Limb (tissue), 2 donors: ENCODE results near the gene CAPN15.
"Not testable (repeated sequence)": the region's sequence is repeated elsewhere in the genome, so short reads cannot be mapped to it uniquely, and the experiment has no call there.

Experiments
- DNase-seq, 2 donors: peaks; one replicate each; pipeline ENCODE4 v3.0.0-alpha.2; 2016; ENCODE audit errors: extremely low spot score in 2 of 2

CAPN15 gene

DNA sequence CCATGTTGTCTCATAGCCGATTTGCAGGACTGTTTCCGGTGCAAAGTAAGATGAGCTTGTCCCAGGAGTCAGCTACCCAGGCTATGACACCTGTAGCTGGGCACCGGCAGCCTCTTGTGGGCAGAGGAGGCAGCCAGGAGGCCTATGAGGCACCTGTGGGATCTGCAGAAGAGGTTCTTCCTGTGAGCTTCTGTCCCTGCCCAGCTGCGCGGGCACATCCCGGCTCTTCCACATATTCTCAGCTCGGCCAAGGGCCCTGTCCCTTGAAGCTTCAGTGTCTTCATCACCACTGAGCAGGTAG, 21.3 kb upstream of the CAPN15 start:
- no peak for DNase-seq

DNA sequence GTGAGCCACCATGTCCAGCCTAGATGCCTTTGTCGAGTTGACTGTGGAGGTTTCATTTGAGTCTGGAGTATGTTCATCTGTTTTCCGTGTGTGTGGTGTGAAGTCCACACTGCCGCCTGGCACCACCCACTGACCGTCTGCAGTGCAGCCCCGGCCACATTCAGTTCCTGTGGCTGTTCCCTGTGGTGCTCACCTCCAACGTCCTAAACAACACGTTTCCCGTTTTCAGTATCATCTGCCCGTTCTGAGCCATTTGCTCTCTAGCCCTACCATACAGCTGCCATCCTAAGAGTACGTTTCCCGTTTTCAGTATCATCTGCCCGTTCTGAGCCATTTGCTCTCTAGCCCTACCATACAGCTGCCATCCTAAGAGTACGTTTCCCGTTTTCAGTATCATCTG, 20.0 kb upstream of the CAPN15 start:
- not testable (repeated sequence) for DNase-seq

DNA sequence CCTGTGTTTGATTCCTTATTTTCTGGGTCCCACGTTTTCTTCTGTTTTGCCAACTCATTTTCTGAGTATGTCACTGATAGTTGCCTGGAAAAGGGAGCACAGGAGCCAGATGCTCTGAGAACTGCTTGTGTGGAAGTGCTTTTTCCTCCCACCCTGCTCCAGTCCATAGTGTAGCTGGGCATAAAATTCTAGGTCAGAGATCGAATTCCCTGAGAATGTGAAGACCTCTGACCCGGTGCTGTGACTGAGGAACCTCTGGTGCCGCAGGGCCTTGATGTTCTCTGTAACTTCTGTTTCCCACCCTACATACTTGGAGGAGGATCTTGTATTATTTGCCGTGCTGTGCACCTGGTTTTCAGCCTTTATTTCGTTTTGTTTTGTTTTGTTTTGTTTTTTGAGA, 19.5 kb upstream of the CAPN15 start:
- DNase-seq: no peak

DNA sequence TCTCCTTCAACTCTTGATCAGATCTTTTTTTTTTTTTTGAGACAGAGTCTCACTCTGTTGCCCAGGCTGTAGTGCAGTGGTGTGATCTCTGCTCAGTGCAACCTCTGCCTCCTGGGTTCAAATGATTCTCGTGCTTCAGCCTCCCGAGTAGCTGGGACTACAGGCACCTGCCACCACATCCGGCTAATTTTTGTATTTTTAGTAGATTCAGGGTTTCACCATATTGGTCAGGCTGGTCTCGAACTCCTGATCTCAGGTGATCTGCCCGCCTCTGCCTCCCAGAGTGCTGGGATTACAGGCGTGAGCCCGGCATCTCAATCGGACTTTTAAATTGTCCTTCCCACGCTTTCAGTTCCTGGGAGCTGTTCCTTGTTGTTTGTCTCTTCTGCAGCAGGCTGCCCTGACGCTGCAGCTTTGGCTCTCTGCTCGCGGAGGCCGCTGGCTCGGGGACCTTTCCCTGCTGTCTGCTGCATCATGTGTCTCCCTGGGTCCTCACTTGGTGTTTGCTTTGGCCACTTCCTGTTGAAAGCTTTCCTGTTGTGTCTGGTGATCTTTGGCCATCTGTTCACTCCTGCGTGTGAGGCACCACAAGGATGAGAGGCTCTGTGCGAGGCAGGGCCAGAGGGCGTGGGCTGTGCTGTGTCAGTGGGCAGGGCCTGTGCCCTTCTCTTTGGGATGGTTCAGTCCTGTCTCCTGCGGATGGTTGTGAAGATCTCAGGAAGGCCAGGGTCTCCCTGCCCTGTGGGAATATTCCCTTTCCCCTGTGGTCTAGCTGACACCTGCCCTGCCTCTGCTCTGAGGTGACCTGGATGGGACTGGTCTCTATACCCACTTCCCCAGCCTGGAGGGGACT, 18.4 kb upstream of the CAPN15 start:
- no peak for DNase-seq

DNA sequence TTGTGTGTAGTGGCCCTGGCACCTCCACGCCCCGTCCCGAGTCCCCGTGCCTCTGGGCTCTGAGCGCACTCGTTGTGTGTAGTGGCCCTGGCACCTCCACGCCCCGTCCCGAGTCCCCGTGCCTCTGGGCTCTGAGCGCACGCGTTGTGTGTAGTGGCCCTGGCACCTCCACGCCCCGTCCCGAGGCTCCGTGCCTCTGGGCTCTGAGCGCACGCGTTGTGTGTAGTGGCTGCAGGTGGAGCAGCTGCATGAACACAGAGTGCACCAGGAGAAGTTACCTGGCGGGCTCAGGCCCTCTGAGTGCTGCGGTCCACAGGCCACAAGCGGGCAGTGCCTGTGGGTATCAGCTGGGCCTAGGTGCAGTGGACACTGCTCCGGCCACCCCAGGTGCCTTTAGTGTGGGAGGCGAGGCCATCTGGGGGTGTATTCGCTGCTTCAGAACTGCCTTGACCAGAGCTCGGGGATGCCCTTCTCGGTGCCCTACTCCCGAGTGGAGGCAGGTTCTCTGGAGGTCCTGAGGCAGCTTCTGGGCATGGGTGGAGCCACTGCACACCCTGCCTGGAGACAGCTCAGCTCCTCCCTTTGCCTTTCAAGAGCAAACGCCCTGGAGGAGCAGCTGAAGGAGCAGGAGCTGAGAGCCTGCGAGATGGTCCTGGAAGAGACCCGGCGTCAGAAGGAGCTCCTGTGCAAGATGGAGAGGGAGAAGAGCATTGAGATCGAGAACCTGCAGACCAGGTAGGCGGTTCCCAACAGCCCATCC, 17.3 kb upstream of the CAPN15 start:
- DNase-seq: no peak

DNA sequence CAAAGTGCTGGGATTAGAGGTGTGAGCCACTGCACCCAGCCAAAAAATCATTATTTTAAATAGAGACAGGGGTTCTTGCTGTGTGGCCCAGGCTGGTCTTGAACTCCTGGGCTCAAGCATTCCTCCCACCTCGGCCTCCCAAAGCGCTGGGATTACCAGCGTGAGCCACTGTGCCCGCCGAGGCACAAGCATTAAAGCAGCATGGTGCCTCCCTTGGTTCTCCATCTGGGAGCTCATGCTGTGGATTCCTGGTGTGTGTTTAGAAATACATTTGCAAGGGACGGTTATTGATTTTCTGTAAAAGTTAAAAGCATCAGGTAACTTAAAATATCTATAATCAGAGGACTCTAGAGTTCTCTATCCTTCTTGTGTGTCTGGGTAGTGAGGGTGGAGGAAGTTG, 14.7 kb upstream of the CAPN15 start:
- no peak for DNase-seq

DNA sequence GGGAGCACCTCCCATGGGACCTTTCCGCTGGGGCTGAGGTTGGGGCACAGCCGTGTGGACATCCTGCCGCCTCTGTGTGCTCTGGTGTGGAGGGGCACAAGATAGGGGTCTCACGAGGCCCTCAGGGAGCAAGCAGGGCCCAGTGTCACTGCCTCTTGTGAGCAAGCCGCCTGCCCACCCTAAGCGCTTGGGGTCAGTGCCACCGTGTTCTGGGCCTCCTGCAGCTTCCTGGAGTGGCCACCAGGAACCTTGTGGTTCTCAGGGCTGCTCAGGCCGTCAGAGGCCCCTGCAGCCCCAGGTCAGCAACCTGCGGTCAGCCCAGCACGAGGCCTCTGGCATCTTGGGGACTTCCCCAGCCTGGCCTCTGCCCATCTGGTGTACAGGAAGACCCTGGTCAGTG, 13.6 kb upstream of the CAPN15 start:
- DNase-seq: no peak

DNA sequence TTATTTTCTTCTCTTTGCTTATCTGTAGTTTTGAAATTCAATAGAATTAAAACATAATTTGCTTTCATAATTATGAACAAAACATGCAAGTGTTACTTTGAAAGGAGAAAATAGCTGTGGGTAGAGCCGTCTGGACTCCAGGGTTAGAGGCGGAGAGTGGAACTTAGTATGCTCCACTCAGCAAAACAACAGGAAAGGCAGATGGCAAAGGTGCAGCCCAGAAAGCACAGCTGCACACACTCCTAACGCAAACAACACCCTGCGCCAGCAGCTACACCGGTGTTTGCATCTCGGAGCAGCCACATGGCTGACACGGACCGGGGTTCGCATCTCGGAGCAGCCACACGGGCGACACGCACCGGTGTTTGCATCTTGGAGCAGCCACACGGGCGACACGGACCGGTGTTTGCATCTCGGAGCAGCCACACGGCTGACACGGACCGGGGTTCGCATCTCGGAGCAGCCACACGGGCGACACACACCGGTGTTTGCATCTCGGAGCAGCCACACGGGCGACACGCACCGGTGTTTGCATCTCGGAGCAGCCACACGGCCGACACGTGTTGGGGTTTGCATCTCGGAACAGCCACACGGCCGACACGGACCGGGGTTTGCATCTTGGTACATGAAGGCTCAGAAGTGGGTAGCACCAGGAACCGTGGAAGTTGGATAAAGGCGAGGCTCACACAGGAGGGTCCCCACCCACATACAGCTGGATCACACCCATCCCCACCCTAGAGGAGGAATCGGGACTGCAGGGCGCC, 12.2 kb upstream of the CAPN15 start:
- DNase-seq: no peak

DNA sequence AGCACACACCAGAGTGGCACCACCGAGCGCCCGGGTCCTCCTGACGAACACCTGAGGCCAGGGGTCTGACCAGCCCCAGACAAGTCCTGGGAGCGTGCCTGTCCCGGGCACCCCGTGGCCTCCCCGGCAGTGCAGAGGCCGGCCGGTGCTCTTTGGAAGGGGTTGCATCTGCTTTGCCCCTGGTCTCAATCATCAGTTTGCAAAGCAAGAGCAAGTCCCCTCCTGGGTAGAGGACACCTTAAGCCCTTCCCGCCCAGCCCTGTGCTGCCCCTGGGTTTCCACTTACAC, 11.6 kb upstream of the CAPN15 start:
- DNase-seq: no peak

DNA sequence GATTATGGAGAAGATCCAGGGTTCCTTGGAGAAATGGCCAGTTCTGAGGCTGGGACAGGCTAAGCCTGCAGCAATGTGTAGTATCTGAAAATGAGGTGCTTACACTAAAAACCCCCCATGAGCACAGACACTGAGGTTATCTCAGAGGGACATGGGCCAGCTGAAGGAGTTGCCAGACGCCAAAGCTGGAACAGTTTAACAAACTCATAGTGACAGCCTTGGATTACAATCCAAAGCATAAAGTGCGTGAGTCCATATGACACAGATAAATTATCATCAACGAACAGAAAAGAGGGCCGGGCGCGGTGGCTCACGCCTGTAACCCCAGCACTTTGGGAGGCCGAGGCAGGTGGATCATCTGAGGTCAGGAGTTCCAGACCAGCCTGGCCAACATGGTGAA, 11.2 kb upstream of the CAPN15 start:
- DNase-seq: no peak

DNA sequence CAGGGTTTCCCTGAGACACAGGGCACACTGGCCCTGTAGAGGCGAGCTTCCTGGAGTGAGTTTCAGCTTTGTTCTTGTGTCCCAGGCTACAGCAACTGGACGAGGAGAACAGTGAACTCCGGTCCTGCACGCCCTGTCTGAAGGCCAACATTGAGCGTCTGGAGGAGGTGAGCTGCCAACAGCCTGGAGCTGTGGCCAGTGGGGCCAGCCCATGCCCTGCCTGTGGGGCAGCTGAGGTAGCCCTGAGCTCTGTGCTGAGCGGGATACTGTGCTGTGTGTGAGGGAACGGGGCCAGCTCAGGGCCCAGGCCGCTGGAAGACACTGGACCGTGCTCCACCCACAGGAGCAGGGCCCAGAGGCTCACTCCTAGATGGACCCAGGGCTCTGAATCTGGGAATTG, 8.7 kb upstream of the CAPN15 start:
- no peak for DNase-seq

DNA sequence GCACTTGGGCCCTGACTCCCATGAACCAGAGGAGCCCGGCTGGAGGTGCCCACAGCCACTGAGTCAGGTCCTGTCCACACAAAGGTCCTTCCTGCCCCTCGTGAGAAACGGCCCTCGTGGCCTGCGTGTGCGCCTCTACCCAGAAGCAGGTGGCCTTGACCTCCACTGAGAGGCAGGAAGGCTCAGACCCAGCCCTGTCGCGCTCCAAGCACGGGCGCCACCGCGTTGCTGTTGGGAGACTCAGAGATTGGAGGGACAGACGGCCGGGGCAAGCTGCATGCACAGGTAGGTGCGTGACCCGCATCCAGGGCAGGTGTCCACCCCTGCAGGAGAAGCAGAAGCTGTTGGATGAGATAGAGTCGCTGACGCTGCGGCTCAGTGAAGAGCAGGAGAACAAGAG, 8.1 kb upstream of the CAPN15 start:
- no peak for DNase-seq

DNA sequence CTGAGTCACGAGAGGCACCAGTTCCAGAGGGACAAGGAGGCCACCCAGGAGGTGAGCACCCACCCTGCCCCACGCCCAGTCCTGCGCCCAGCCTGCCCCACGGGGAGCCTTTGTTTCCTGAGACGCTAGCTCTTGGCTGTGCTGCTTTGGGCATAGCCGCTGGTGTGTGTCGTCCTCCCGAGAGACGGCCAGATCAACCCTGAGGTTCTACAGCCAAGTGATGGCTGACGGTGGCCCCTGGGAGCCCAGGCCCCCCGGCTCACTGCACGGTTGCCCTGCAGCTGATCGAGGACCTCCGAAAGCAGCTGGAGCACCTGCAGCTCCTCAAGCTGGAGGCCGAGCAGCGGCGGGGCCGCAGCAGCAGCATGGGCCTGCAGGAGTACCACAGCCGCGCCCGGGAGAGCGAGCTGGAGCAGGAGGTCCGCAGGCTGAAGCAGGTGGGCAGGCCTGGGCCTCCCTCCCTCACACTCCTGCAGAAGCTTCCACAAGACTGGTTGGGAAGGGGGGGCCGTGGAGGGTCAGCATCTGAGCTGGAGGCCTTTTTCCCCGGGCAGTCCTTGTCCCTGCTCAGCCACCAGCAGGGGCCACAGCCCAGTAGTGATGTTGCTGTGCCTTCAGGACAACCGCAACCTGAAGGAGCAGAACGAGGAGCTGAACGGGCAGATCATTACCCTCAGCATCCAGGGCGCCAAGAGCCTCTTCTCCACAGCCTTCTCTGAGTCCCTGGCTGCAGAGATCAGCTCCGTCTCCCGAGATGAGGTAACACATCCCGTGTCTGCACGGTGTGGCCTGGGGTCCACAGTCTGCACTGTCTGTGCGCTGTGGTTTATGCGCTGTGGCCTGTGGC, 7.4 kb upstream of the CAPN15 start:
- DNase-seq: no peak

DNA sequence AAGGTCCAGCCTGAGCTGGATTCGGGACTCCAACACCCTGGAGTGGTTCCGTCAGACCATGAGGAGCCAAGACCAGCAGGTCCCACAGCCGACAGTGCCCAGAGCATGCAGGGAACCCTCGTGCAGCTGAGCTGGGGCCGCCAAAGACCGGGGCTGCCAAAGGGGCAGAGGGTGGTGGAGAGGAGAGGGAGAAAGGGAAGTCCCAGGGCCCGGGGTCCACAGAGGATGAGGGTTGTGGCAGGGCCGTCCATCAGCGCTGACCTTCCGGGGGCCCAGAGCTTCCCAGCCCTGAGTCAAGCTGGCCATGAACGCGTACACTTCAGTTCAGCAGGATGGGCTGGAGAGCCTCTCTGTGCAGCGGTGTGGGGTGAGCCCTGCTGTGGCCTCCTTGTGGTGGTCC, 6.7 kb upstream of the CAPN15 start:
- no peak for DNase-seq

DNA sequence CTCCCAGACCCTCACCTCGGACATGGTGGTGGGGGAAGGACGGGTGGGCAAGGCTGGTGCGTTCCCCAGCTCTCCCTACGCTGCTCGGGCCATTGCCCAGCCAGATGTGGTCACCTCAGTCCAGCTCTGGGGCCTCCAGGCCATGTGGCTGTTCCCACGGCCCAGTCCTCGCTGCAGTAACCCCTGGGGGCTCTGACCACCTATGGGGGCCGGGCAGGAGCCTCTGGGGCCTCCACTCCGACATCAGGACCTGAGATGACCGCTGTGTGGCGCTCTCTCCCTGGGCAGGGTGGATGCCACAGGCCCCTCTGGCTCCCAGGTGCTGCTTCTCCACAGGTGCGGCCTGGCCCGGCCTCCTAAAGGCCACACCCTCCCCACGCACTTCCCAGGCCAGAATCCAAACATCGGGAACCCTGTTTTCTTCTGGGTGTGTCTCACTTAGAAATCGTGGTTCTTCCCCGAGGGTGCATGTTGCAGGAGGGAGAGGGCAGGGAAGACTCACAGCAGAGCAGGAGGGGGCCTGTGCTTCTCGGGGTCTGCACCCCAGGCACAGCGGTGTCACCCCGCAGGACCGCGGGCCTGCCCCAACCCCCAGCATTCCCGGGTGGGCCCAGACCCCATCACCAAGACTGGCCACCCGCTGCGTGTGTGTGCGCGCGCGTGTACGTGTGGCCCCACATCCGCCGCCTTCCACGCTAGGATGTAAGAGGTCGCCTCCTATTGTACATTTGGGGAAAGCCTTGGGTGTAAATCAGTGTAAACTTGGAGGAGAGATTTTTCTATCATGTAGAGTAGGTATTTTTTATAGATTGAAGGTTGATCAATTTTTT, 5.9 kb upstream of the CAPN15 start:
- no peak for DNase-seq

DNA sequence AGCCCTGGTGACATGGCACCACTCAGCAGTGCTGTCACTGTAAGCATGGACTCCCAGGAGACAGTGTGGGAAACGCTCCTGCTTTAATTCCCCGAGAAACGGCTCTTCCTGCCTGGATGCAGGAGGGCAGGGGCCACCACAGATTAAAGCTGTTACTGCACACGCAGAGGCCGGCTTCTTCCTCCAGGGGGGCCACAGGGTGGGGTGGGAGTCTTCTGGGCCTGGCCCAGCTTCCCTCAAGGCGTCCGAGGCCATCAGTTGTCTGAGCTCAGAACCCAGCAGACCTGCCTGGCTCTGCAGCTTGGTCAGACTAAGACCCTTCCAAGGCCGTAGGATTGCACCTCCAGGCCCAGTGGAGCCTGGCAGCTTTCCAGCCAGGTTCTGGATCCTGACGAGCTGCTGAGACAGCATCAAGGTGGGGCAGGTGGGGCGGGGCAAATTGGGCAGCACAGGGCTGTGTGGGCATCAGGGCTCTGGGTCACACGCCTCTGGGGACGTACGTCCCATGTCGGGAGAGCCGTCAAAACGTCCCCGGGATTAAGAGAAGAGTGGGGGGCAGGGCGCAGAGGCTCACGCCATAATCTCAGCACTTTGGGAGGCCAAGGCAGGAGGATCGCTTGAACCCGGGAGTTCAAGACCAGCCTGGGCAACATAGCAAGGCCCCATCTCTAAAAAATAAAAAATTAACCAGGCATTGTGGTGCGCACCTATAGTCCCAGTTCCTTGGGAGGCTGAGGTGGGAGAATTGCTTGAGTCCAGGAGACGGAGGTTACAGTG, 5.0 kb upstream of the CAPN15 start:
- no peak for DNase-seq

DNA sequence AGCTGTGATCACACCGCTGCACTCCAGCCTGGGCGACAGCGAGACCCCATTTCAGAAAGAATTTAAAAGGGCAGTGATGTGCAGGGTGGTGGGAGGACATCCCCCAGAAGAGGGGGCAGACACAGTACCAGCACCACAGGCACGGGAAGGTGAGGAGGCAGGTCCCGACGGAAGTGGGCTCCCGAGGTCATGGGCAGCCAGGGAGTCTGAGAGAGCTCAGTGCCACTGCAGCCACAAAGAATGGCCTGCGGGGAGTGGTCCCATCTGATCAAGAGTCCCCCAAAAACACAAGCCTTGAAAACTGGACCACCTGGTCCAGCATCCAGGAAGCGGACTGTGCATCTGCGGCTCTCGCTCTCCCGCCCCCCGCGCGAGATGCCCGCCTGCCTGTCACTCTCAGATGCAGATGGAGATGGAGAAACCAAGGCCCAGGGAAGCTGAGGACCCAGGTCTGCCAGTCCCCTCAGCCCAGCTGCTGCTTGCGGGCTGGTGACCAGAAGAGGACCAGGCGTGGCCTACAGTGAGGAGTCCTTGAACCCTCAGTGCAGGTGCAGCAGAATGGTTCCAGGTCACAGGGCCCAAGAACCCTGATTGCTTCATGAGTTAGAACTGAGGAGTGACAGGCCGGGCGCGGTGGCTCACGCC, 4.3 kb upstream of the CAPN15 start:
- no peak for DNase-seq

DNA sequence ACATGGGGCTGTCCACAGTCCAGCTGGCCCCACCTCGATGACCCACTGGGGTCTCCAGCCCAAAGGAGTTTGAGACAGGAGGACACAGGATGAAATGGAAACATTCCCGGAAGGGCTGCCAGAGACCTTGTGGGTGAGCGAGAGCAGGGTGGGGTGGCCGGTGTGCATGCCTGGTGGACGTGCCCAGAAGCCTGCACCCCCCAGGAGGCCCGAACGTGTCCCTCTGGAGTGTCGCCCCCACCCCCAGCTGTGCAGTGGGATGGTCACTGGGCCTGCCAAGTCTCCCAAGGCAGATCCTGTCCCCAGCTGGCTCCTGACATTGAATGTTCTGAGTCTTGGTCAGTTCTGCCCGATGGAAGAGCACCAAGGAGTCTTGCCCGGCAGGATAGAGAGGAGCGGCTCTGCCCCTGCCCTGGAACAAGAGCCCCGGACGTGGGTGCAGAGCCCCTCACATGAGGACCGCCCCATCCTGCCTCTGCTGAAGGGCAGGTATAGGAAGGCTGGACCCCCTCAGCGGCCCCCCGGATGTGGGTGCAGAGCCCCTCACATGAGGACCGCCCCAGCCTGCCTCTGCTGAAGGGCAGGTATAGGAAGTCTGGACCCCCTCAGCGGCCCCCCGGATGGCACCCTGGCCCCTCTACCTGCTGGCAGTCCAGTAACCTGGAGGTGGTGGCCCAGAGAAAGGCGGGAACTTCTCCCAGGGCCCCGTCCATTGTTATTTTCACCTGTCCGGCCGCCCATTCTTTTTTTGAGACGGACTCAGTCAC, 3.1 kb upstream of the CAPN15 start:
- no peak for DNase-seq

DNA sequence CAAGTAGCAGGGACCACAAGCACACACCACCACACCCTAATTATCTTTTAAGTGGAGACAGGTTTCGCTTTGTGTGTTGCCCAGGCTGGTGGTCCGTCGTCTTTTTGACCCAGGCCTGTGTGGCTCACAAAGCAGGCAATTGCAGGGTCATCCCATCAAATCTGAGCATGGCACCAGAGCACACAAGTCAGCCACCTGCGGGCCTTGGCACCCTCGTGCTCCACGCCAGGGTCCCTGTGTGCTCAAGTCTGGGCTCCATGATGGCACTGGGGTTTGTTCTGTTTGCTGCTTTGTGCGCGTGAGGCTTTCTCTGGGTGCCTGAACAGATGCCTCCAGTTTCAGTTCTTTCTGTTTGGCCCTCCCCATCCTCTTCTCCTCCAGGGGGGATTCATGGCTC, 2.4 kb upstream of the CAPN15 start:
- DNase-seq: no peak
